Naive thymus-derived CD8-positive, alpha-beta T cell (primary cell): ENCODE measurements around the gene SOSTDC1. TPM values are rescaled to one million over a fixed set of nuclear protein-coding genes. Genes with fewer than 3 reads are reported as not detected.
"Not testable (repeated sequence)": the region's sequence is repeated elsewhere in the genome, so short reads cannot be mapped to it uniquely, and the experiment has no call there.

Experiments
- ATAC-seq, 2 donors: fragments of 150-1000 bp; cut with Tn5 transposase in 1 of 2; sonication (Bioruptor Pico), chemical (Tn5 transposase) in 1 of 2; 1 replicate in 1 of 2; 2 replicates in 1 of 2; pipeline ENCODE4 v1.10.0; 2021; ENCODE audit warnings: mild to moderate bottlenecking in 2 of 2, moderate library complexity in 2 of 2
- POLR2A ChIA-PET: fragments of 350-600 bp; sonication (Branson Sonifier 250); formaldehyde crosslinking; loops from one replicate; lab custom pipeline; 2021; ENCODE audit warnings: antibody characterized with exemption; lab: Charles Lee
- DNase-seq, 10 donors: peaks; one replicate each; pipeline versions ENCODE4 v3.0.0 to v3.0.0-alpha.2; 2020 to 2022
- H3K27ac Mint-ChIP-seq, 10 donors: one replicate each; pipeline ENCODE4 v1.8.0; 2020 to 2022; ENCODE audit warnings: mild to moderate bottlenecking in 10 of 10, mixed read lengths in 10 of 10, moderate library complexity in 4 of 10, inconsistent platforms in 1 of 10
- H3K27me3 Mint-ChIP-seq, 5 donors: one replicate each; pipeline ENCODE4 v1.8.0; 2021 to 2022; ENCODE audit warnings: mixed read lengths in 5 of 5
- H3K36me3 Mint-ChIP-seq, 3 donors: one replicate each; pipeline ENCODE4 v1.8.0; 2020 to 2022; ENCODE audit warnings: mixed read lengths in 3 of 3, mild to moderate bottlenecking in 2 of 3, inconsistent platforms in 1 of 3
- H3K4me1 Mint-ChIP-seq, 4 donors: one replicate each; pipeline ENCODE4 v1.8.0; 2021 to 2022; ENCODE audit warnings: mixed read lengths in 4 of 4
- H3K4me3 Mint-ChIP-seq, 10 donors: one replicate each; pipeline ENCODE4 v1.8.0; 2020 to 2022; ENCODE audit warnings: mild to moderate bottlenecking in 10 of 10, mixed read lengths in 10 of 10, moderate library complexity in 6 of 10, inconsistent platforms in 1 of 10
- H3K9me3 Mint-ChIP-seq, 9 donors: one replicate each; pipeline ENCODE4 v1.8.0; 2020 to 2022; ENCODE audit warnings: mixed read lengths in 9 of 9, mild to moderate bottlenecking in 3 of 9, inconsistent platforms in 1 of 9, moderate library complexity in 1 of 9
- polyA plus RNA-seq, 3 donors: library from polyadenylated mRNA; unstranded; fragments of 300-500 nt; fragmentation: Illumina TruSeq; gene quantifications; one replicate each; pipeline ENCODE4 v1.2.3, GENCODE V29; 2021
- total RNA-seq, 8 experiments: library from RNA in 2 of 8; stranded (reverse) in 2 of 8; gene quantifications; one replicate each; pipeline ENCODE4 v1.2.3 and lab custom pipeline; 2021 to 2026

The SOSTDC1 gene
- total and polyA plus RNA-seq, 5 experiments from 2014 or later, result not detected

- POLR2A ChIA-PET, result no interaction called here
- ATAC-seq, result no peak
- Mint-ChIP-seq H3K4me1 (no peaks in the 10 kb centered on the region), H3K9me3 (no peaks in the 10 kb centered on the region), H3K4me3 (no peak overlapping the region), H3K27me3 (peaks cover 0 to 6% (median 2%) of the 10 kb centered on the region in 5 donors), H3K36me3 (no peaks in the 10 kb centered on the region), H3K27ac (no peak overlapping the region)
- DNase-seq, result no peak
These were observed 27.7 kb upstream of the SOSTDC1 start for GRCh38 chr7:16493266-16493665.

GRCh38 chr7:16492513-16493062 lies 27.1 kb upstream of the SOSTDC1 start:
- POLR2A ChIA-PET, result no interaction called here
- no peak for ATAC-seq
- no peak for DNase-seq

GRCh38 chr7:16491148-16491547 lies 25.6 kb upstream of the SOSTDC1 start:
- Mint-ChIP-seq H3K36me3 (peaks cover 0 to 3% (median 0%) of the 10 kb centered on the region in 3 donors), H3K27me3 (peaks cover 0 to 4% (median 2%) of the 10 kb centered on the region in 5 donors), H3K4me3 (no peak overlapping the region), H3K9me3 (peaks cover 0 to 3% (median 0%) of the 10 kb centered on the region in 9 donors), H3K4me1 (no peaks in the 10 kb centered on the region), H3K27ac (no peak overlapping the region)
- ATAC-seq (no peak), DNase-seq (no peak)
- POLR2A ChIA-PET, result no interaction called here

More at GRCh38 chr7:16492513-16493062, 27.1 kb upstream of the SOSTDC1 start:
- no peak overlapping the region for H3K27ac Mint-ChIP-seq
- no peaks in the 10 kb centered on the region for H3K9me3 Mint-ChIP-seq
- H3K36me3 Mint-ChIP-seq, result no peaks in the 10 kb centered on the region
- no peaks in the 10 kb centered on the region for H3K4me1 Mint-ChIP-seq
- no peak overlapping the region for H3K4me3 Mint-ChIP-seq
- H3K27me3 Mint-ChIP-seq, result peaks cover 0 to 6% (median 2%) of the 10 kb centered on the region in 5 donors

- peaks cover 0 to 3% (median 0%) of the 10 kb centered on the region in 9 donors for H3K9me3 Mint-ChIP-seq
- H3K4me3 Mint-ChIP-seq, result no peak overlapping the region
- ATAC-seq (no peak), DNase-seq (no peak)
- peaks cover 0 to 8% (median 0%) of the 10 kb centered on the region in 5 donors for H3K27me3 Mint-ChIP-seq
- H3K36me3 Mint-ChIP-seq, result peaks cover 0 to 3% (median 0%) of the 10 kb centered on the region in 3 donors
- POLR2A ChIA-PET, result no interaction called here
- H3K27ac Mint-ChIP-seq, result no peak overlapping the region
- no peaks in the 10 kb centered on the region for H3K4me1 Mint-ChIP-seq
These were observed 19.1 kb upstream of the SOSTDC1 start for GRCh38 chr7:16484453-16485158.

- no peaks in the 10 kb centered on the region for H3K36me3 Mint-ChIP-seq
- H3K4me1 Mint-ChIP-seq, result no peaks in the 10 kb centered on the region
These were observed 14.1 kb upstream of the SOSTDC1 start for GRCh38 chr7:16479591-16479990.

GRCh38 chr7:16479161-16479560 lies 13.6 kb upstream of the SOSTDC1 start:
- Mint-ChIP-seq H3K4me3 (no peak overlapping the region), H3K4me1 (no peaks in the 10 kb centered on the region), H3K27ac (no peak overlapping the region), H3K27me3 (peaks cover under 1 to 14% (median 5%) of the 10 kb centered on the region in 5 donors), H3K36me3 (no peaks in the 10 kb centered on the region), H3K9me3 (no peaks in the 10 kb centered on the region)
- DNase-seq, result no peak
- POLR2A ChIA-PET, result no interaction called here
- no peak for ATAC-seq

More at GRCh38 chr7:16479591-16479990, 14.1 kb upstream of the SOSTDC1 start:
- Mint-ChIP-seq H3K27me3 (peaks cover 0 to 11% (median 4%) of the 10 kb centered on the region in 5 donors), H3K4me3 (no peak overlapping the region), H3K27ac (no peak overlapping the region), H3K9me3 (no peaks in the 10 kb centered on the region)
- POLR2A ChIA-PET, result no interaction called here
- no peak for DNase-seq
- ATAC-seq, result no peak

- H3K9me3 Mint-ChIP-seq, result no peaks in the 10 kb centered on the region
- POLR2A ChIA-PET, result no interaction called here
These were observed 6.4 kb upstream of the SOSTDC1 start for GRCh38 chr7:16471933-16472332.

GRCh38 chr7:16463949-16464715 lies 1.4 kb downstream of the SOSTDC1 start:
- no peak for DNase-seq
- H3K4me1 Mint-ChIP-seq, result peaks cover 0 to 9% (median 4%) of the 10 kb centered on the region in 4 donors
- ATAC-seq, result no peak
- no peak overlapping the region for H3K27ac Mint-ChIP-seq
- peaks cover 0 to 2% (median 0%) of the 10 kb centered on the region in 3 donors for H3K36me3 Mint-ChIP-seq
- no peaks in the 10 kb centered on the region for H3K9me3 Mint-ChIP-seq
- H3K27me3 Mint-ChIP-seq, result peaks cover 0 to 4% (median 3%) of the 10 kb centered on the region in 5 donors
- no peak overlapping the region for H3K4me3 Mint-ChIP-seq
- POLR2A ChIA-PET, result no interaction called here

More at GRCh38 chr7:16471933-16472332, 6.4 kb upstream of the SOSTDC1 start:
- Mint-ChIP-seq H3K36me3 (peaks cover 0 to 2% (median 0%) of the 10 kb centered on the region in 3 donors), H3K27me3 (peaks cover 5 to 16% (median 9%) of the 10 kb centered on the region in 5 donors), H3K27ac (no peak overlapping the region), H3K4me3 (no peak overlapping the region), H3K4me1 (no peaks in the 10 kb centered on the region)
- ATAC-seq, result no peak
- no peak for DNase-seq

GRCh38 chr7:16463520-16463919 lies 2.0 kb downstream of the SOSTDC1 start:
- Mint-ChIP-seq H3K36me3 (peaks cover 0 to 2% (median 0%) of the 10 kb centered on the region in 3 donors), H3K4me1 (peaks cover 0 to 9% (median 4%) of the 10 kb centered on the region in 4 donors), H3K4me3 (no peak overlapping the region), H3K27me3 (peaks cover 0 to 4% (median 2%) of the 10 kb centered on the region in 5 donors), H3K27ac (no peak overlapping the region), H3K9me3 (no peaks in the 10 kb centered on the region)
- POLR2A ChIA-PET, result no interaction called here
- DNase-seq (no peak), ATAC-seq (no peak)

- H3K27me3 Mint-ChIP-seq, result peaks cover 0 to 4% (median 0%) of the 10 kb centered on the region in 5 donors
- H3K4me3 Mint-ChIP-seq, result no peak overlapping the region
- peak overlapping the region in 1 of 10 donors; percentile 41 for H3K27ac Mint-ChIP-seq
- H3K9me3 Mint-ChIP-seq, result no peaks in the 10 kb centered on the region
- POLR2A ChIA-PET, result no interaction called here
- H3K36me3 Mint-ChIP-seq, result no peaks in the 10 kb centered on the region
- DNase-seq (no peak), ATAC-seq (no peak)
- peaks cover 0 to 9% (median 4%) of the 10 kb centered on the region in 4 donors for H3K4me1 Mint-ChIP-seq
These were observed 3.1 kb downstream of the SOSTDC1 start for GRCh38 chr7:16462431-16462889.

- peaks cover 0 to 4% (median 0%) of the 10 kb centered on the region in 5 donors for H3K27me3 Mint-ChIP-seq
- ATAC-seq (no peak), DNase-seq (no peak)
- H3K27ac Mint-ChIP-seq, result no peak overlapping the region
- peaks cover 0 to 5% (median 0%) of the 10 kb centered on the region in 9 donors for H3K9me3 Mint-ChIP-seq
- POLR2A ChIA-PET, result no interaction called here
- H3K4me1 Mint-ChIP-seq, result peaks cover 0 to 8% (median 4%) of the 10 kb centered on the region in 4 donors
- H3K36me3 Mint-ChIP-seq, result peaks cover 0 to 6% (median 0%) of the 10 kb centered on the region in 3 donors
- H3K4me3 Mint-ChIP-seq, result no peak overlapping the region
These were observed 4.6 kb downstream of the SOSTDC1 start for GRCh38 chr7:16460789-16461493.

- ATAC-seq, H3K27ac Mint-ChIP-seq, DNase-seq, H3K36me3 Mint-ChIP-seq, H3K27me3 Mint-ChIP-seq, H3K9me3 Mint-ChIP-seq, H3K4me3 Mint-ChIP-seq, H3K4me1 Mint-ChIP-seq, POLR2A ChIA-PET: not testable (repeated sequence)
These were observed 9.2 kb downstream of the SOSTDC1 start for GRCh38 chr7:16456303-16456702.
